Stimulated activated CD8-positive, alpha-beta memory T cell treated with anti-CD3 and anti-CD28 coated beads, Interleukin-12 subunit alpha, Interleukin-12 subunit beta, amount 100 ng/mL, for 1 hour (primary cell): ENCODE measurements around the gene SBNO1.
A peak's percentile ranks its signal among the peaks of the same experiment; 100 is the strongest.
"Not testable (repeated sequence)": the region's sequence is repeated elsewhere in the genome, so short reads cannot be mapped to it uniquely, and the experiment has no call there.

Source experiments
- DNase-seq: peaks from one replicate; pipeline ENCODE4 v3.0.0-alpha.2; 2020; ENCODE audit warnings: low read depth

The SBNO1 gene

DNA sequence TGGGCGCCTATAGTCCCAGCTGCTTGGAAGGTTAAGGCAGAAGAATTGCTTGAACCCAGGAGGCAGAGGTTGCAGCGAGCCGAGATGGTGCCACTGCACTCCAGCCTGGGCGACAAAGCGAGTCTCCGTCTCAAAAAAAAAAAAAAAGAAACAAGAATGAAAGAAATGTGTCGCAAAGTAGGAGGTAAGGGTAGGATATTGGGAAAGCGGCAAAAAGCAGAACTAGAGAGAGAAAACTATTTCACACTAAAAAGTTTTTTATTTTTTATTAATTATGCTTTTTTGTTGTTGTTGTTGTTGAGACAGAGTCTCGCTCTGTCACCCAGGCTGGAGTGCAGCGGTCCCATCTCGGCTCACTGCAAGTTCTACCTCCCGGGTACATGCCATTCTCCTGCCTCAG, 17.7 kb downstream of the SBNO1 start:
- no peak for DNase-seq

- no peak for DNase-seq
Observed at GRCh38 chr12:123344086-123344485, 20.6 kb downstream of the SBNO1 start.

DNA sequence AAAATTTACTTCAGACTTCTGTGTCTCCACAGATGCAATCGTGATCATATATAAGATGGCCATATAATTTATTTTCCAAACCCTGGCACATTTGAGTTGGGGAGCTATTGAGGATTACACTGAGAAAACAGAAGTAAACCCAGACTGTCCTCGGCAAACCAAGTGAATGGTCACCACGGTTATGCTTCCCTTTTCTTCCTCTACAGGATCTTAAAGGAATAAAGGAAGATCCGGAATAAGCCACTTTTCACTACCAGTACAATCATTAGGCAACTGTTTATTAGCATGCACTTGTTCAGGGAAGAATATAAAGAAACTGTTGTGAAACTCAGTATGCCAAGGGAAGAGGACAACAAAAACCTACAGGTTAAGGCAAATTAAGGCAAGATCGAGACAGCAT, 27.6 kb downstream of the SBNO1 start:
- no peak for DNase-seq

DNA sequence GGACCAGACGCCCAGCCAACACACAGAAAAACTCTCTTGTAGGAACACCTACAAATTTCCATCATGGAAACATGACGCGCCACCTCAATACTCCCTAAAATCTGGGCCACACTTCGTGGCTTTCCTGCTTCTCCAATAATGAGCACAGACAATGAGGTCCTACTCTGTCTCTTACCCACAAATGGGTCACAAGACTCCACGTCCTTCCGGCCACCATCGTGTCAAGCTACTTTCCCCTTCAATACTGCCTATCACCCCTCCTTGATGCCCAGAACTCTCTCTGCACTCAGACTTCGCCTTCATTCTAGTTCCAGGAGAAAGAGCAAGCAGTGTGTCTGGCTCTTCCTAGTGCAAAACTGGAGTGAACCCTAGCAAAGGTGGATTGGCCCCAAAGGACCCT, 28.1 kb downstream of the SBNO1 start:
- no peak for DNase-seq

- no peak for DNase-seq
Observed at GRCh38 chr12:123335490-123335889, 29.2 kb downstream of the SBNO1 start.

- DNase-seq = no peak
Observed at GRCh38 chr12:123329799-123330198, 34.8 kb downstream of the SBNO1 start.

DNA sequence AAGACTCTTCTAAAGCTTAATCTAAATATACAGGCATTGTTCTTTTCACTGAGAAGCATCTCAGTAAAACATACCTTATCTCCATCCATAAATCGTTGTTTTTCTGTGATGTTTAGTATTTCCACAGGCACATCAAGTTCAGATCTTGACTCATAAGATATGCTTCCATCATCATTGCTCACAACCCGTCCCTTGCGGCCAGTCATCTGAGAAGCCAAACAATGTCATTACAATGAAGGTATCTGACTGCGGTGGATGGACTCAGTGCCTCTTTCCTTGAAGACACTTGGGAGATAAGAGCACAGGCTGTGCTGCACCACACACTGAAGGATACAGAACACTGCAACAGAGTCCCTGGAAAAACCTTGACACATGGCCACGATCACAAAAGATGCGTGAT, 44.8 kb downstream of the SBNO1 start:
- no peak for DNase-seq

DNA sequence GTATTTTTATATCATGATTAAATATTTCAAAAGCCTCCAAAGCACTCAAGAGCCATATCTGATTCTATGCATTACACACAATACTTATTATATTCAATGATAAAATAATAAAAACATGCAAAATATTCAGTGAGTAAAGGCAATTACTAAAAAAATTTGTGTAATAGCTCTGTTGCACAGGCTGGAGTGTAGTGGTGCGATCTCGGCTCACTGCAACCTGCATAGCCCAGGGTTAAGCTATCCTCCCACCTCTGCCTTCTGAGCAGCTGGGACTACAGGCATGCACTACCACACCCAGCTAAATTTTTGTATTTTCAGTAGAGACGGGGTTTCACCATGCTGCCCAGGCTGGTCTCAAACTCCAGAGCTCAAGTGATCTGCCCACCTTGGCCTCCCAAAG, 45.4 kb downstream of the SBNO1 start:
- no peak for DNase-seq

- DNase-seq = not testable (repeated sequence)
Observed at GRCh38 chr12:123313046-123313445, 51.6 kb downstream of the SBNO1 start.

DNA sequence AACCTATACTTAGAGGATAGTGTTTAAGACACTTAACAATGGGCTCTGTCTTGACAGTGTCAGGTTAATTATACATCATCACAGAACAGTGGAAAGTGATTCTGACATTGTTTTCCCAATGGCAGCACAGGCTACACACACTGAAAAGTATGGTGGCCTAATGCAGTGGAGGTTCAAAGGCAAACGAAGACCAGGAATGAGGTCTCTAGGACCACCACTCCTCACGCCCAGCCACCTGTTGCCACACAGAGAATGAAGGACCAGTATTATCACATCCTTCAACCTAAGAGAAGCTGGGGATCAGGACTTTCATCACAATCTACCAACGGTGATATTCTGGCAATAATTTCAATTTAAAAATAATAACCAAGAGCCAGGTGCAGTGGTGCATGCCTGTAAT, 58.4 kb downstream of the SBNO1 start:
- DNase-seq = no peak

- no peak for DNase-seq
Observed at GRCh38 chr12:123305136-123305535, 59.5 kb downstream of the SBNO1 start.

- DNase-seq = no peak
Observed at GRCh38 chr12:123293178-123293760, 71.4 kb downstream of the SBNO1 start.

- DNase-seq = no peak
Observed at GRCh38 chr12:123289911-123290310, 74.7 kb downstream of the SBNO1 start.

DNA sequence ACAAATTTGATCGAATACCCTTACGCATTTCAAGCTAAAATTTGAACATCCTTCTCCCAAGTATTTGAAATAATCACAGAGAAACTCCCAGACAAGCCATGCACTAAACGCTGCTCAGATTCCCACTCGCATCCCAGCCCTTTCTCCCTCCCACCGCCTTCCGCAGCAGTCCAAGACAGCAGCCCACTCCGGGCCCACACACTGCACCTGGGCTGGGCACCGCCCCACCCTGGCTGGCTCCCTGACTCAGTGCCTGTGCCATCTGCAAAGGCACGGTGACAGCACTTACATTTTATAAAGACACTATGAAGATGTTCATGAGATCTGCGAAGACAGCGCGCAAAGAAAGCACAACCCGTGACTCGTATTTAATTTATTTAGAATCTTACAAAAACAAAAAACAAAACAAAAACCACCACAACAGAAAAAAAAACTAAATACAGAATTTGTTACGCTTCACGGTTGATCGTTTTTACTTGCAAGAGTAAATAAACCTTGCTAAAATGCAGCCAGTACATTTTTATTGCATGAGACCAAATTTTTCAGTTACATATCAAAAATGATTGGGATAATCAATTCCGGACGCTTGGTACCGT, 75.8 kb downstream of the SBNO1 start:
- DNase-seq = no peak

GRCh38 chr12:123286652-123287373, 77.8 kb downstream of the SBNO1 start:
- no peak for DNase-seq

- DNase-seq = no peak
Observed at GRCh38 chr12:123284669-123285068, 80.0 kb downstream of the SBNO1 start.

DNA sequence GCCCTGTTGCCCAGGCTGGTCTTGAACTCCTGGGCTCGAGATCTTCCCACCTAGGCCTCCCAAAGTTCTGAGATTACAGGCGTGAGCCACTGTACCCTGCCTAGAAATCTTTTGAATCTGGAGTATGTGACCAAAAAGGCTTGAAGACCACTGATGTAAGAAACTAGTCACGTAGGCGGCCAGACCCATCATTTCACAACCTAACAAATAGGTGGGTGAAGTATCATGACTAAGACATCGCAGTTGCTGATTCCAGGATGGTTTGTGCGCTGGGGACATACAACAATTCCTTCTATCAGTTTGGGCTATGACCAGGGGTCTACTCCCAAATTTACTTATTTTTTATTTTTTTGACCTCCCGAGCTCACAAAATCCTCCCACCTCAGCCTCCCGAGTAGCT, 81.2 kb downstream of the SBNO1 start:
- DNase-seq = no peak

GRCh38 chr12:123282111-123282510, 82.5 kb downstream of the SBNO1 start:
- no peak for DNase-seq

DNA sequence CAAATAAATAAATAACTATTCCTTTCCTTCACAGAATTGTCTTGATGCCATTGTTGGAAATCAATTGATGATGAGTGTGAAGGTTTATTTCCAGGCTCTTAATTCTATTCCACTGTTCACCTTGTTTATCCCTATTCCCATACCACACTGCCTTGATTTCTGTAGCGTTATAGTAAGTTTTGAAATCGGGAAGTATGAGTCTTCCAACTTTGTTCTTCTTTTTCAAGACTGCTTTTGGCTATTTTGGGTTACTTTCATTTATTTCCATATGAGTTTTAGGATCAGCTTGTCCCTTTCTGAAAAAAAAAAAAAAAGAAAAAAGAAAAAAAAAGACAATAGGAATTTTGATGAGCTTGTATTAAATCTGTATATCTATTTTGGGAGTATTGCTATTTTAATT, 83.7 kb downstream of the SBNO1 start:
- DNase-seq = no peak

GRCh38 chr12:123278101-123278627, 86.5 kb downstream of the SBNO1 start:
- no peak for DNase-seq

DNA sequence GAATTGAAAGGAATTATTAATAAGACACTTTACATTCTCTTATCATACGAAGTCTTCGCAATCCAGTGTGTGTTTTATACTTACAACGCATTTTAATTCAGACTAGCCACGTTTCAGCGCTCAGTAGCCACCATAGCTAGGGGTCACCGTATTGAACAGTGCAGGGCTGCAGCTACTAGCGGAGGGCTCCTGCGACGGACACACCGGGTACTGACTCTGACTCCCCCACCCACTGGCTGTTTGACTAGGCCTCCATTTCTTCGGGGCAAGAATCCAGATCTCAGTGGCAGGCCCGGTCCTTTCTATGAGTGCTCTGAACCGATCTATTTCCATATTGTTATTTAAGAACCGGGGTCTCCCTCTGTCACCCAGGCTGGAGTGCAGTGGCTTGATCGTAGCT, 91.5 kb downstream of the SBNO1 start:
- DNase-seq = no peak

GRCh38 chr12:123271001-123271668, 93.5 kb downstream of the SBNO1 start:
- DNase-seq = peak; percentile 59
